ENCODE results near the gene APEX2.
A peak's percentile ranks its signal among the peaks of the same experiment; 100 is the strongest.
"Not testable (repeated sequence)": the region's sequence is repeated elsewhere in the genome, so short reads cannot be mapped to it uniquely, and the experiment has no call there.

APEX2 gene

DNA sequence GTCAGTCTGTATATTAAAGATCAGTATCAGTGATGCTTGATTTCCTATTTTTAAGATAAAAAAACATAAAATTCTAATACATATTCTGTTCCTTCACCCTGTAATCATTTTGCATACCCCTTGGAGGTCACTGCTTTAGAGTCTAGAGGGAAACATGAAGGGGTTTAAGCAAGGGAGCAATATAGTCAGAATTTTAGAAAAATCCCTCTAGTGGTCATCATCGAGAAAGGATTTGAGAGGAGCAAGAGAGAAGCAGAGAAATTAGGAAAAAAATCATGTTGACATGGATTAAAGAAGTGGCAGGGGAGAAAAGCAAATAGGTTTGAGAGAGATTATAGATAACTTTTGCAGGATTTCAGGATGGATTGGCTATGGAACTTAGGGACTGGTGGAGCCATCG lies 11.1 kb downstream of the APEX2 start:
- DNase-seq (ENCODE audit: low read depth), result no peak

DNA sequence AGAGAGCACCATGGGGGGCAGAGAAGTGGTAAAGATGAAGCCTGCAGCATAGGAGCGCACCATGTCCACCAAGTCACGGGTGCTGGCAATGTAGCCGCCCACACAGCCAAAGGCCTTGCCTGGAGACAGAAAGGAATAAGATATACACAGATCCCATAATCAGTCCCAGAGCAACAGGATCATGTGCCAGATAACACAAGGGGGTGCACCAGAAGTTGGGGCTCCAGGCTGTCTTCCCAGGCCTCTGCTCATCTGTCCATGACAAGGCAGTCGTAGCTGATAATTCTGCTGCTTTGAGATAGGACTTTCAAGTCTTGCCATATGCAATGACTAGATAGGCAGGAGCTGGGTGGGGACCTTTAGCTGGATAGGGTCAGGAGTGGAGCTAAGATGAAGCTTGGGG lies 14.7 kb downstream of the APEX2 start:
- no peak for DNase-seq (ENCODE audit: low read depth)

DNA sequence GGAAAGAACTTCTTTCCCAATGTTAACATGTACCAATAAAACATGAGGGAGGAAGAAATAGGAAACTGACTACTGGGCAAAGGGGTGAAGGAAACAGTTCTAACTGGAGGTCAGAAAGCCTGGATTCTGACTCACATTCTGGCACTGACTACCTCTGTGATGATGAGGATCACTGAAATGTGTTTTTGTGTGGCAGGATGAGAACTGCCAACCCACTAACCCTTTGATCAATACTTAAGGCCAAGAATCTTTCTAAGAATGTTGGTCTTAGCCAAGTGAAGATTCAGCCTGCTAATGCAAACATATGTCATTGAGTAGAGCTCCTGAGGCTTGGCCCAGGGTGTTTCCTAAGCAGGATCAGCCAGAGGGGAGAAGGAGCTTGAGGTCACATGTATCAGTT lies 26.0 kb downstream of the APEX2 start:
- DNase-seq (ENCODE audit: low read depth), result no peak

DNA sequence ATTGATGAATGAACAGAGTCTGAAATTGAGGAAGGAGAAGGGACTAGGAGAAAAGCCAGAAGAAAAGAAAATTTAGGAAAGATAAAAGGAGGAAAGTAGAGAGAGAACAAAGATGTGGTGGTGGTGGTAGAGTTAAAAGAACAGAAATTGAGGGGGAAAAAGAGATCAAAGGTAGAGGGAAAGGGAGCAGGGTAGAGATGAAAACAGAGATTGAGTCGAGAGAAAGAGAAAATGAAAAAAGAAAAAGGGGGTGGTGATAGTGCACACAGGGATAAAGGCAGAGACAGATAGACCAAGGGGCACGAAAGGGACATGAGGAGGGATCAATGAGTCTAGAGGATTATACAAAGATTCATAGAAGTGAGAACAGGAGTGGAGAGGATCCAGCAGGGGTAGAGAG lies 26.7 kb downstream of the APEX2 start:
- DNase-seq (ENCODE audit: low read depth), result no peak

DNA sequence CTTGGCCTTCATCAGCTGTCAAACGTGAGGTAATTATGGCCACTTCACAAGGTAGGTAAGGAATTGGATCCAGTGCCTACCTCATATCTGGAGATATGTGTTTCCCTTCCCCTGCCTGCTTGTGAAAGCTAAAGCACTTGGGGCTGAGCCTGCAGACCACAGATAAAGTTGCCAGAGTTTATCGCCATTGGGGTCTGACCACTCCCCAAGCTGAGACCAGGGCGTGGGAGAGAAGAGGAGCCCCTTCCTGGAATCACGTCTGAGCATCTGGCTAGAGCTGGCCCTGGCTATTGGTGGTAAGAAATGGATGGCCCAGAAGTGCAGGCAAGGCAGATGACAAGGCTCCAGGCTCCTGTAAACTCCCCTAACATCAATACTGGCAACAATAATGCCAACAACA lies 27.9 kb downstream of the APEX2 start:
- no peak for DNase-seq (ENCODE audit: low read depth)

DNA sequence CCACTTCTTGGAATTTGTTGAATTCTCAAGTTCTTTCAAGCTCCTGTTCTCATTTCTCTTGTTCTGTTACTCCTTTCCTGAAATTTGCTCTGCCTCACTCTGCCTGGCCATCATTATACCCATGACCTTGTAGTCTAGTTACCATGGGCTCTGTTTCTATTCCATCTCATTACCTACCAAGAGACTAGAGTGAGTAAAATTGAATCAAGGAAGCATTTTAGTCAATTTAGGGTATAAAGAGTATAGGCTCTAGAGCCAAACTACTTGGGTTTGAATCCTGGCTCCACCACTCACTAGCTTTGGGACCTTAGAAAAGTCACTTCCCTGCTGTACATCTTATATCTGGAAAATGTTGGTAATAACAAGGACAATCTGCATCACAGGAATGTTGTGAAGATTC lies 28.4 kb downstream of the APEX2 start:
- DNase-seq (ENCODE audit: low read depth), result no peak

DNA sequence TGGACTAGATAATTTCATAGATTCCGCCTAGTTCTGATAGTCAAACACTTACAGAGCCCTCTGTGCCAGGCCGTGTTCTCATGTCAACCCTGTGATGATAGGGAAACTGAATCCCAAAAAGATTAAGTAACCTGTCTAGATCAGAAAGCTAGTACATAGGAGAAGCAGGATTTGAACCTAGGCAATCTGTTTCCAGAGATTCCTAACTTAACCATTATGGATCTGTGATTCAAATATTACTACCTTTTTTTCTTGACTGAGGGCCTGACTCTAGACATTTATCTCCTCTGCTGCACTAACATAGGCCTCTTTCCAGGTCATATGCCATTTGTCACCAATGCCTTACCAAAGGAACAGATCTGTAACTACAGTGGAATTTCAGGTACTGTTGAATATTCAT lies 29.1 kb downstream of the APEX2 start:
- DNase-seq (ENCODE audit: low read depth), result no peak

DNA sequence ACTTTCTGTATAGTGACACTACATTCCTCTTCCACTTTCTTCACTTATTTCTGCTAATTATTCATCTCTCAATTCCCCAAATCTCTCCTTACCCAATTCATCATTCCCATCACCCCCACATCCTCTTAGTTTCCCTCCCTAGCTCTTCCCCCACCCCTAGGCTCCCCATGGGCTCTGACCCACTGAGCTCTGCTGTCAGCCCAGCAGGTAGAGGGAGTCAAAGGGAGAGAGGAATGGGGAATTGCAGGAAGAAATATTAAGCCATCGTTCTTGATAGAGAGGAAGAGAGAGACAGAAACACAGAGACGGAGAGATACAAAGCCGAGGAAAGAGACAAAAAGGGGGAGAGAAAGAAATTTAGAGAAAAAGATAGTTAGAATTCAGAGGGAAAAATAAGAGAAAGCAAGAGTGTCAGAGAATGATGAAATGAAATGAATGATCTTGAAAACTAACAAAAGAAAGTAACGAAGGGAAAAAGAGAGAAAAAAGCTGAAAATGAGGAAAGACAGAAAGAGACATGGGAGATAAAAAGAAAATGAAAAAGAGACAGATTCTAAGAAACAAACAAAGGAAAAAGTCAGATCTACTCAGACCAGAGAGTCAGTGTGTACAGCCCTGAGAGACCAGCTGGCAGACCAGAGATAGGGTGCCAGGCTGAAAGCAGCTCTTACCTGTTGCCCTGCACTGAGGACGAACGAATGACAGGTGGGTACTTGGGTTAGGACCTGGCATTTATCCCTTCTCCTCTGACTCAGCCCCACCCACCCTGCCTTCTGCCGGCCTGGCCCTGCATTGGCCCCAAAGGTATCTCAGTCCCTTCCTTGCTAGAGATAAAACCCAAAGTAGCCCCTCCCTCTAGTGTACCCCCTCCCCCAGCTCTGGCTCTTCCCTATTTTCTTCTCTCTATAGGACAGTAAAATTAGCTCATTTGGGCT lies 30.4 kb downstream of the APEX2 start, which contains the start of gene ALAS2:
TSS of gene ALAS2 (minus strand) at position 707 of the 935 bp plus-strand sequence. CDS start 4,977 bp downstream, outside the sequence.
- no peak for DNase-seq (ENCODE audit: low read depth)

DNA sequence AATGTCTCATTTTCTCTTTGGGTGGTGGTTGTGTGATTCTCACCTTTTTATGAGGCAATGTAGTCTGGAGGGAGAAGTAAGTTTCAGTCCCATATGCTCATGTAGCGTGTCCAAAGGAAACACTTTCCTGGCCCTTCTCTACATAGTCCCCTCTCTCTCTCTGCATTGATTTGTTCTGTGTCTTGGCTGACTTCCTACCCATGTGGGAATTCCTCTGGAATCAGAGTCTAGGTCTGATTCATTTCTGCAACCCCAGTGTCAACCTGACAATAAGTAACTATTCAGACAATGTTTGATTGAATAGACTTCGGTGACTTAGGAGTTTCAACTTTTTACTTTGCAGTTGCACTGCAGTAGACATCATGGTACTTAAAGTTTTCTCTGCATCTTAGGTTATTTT lies 33.3 kb downstream of the APEX2 start:
- DNase-seq (ENCODE audit: low read depth), result no peak

DNA sequence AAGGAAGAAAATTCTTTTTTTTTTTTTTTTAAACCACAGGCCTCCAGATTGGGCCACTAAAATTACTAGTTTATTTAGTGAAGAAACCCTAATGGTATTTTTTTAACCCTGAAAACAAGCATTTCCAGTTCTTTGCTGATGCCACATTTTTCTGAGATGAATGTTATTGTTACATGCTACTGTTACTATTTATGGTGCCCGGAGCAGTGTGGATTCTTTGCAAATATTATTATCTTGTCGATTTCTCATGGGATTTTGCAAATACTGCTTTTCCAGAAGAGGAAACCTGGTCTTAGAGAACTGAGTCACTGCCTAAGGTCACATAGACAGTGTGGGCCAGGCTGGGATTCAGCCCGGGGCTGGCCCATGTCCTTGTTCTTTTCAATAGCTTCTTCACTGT lies 39.3 kb downstream of the APEX2 start:
- DNase-seq (ENCODE audit: low read depth), result no peak

DNA sequence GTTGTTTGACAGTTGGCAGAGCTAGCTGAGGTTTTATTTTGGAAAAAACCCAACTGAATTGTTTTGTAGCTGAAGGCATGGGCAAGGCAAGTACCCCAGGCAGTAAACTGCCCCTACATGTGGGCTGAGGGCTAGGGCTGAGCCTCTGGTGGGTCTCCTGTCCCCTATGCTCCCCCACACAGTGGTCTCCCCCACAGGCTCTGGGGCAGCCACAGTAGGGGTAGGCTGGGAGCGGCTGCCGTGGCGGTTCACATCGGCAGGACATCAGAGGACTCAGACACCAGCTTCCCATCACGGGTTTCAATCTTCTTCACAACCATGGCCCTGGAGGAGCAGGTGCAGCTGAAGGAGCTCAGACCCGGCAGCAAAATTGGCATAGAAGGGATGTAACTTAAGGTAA lies 41.4 kb downstream of the APEX2 start:
- DNase-seq (ENCODE audit: low read depth), result no peak

DNA sequence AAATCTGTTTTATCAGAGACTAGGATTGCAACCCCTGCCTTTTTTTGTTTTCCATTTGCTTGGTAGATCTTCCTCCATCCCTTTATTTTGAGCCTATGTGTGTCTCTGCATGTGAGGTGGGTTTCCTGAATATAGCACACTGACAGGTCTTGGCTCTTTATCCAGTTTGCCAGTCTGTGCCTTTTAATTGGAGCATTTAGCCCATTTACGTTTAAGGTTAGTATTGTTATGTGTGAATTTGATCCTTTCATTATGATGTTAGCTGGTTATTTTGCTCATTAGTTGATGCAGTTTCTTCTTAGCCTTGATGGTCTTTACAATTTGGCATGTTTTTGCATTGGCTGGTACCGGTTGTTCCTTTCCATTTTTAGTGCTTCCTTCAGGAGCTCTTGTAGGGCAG lies 50.4 kb downstream of the APEX2 start:
- DNase-seq (ENCODE audit: low read depth), result not testable (repeated sequence)

DNA sequence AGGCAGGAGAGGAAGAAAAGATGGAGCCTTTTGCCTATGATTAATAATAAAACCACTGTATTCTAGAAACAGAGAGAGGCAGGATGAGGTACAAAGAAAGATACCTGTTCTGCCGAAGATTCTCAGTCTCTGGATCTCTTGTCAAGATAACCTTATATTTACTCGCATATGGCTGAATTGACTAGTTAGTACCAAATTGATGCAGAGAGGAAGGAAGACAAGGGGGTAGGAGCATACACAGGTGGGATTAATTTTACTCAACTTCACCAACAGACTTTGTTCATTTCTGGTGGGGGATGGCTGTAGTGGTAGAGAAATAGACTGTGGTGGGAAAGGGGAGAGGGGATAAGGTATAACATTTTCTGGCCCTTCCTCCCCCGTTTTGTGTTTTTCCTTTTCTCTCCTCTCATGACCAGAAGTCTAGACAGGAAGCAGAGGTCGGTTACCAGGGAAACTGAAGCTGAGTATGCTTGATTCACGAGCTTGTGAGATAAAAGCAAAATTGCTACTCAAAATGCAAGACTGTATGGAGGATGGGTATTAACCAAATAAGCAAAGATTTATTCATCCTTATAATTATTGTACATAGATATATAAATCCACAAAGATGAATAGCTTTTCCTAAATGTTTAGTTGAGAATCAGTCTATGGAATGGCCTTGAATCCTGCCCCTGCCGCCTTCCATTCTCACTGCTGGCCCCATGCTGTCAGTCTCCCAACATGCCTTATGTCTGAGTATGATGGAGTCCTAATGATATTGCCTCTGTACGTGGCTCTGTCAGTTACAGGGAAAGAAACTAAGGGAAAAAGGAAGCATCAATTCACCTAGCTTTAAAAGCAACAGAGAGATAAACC lies 56.9 kb downstream of the APEX2 start:
- DNase-seq (ENCODE audit: low read depth), result peak; percentile 67

DNA sequence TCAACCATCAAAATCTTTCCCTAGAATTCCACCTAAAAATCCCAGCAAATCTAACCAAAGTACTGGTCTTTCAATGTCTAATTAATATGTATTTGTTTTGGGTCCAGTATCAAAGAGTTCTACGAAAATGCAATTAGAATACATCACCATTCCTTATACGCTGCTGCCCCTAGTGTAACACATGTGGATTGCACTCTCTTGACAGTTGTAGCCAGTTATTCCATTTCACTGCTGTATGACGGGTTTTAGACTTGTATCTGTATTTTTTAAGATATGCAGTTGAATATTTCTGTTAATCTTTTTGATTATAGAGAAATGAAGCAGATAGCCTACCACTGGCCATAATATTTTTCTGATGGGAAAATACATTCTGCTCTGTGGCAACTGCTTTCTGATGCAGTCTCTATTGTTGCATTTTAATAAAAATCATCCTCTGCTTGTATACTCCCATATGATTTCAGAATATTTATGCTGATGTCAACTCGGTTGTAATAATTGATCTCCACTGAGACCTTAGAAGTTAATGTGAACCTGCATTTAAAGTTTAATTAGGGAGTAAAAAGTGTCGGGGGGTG lies 57.6 kb downstream of the APEX2 start:
- DNase-seq (ENCODE audit: low read depth), result peak; percentile 34

All from iris pigment epithelial cell (primary cell).